ENCODE measurements around the gene CPEB4. TPM values are rescaled to one million over a fixed set of nuclear protein-coding genes. Genes with fewer than 3 reads are reported as not detected.

Gene CPEB4
- total and polyA plus RNA-seq, 8 donors = 3.5 to 115 (median 31.7) TPM

GRCh38 chr5:173880306-173880985, 7.7 kb upstream of the CPEB4 start:
- TF ChIP-seq POLR2A (IDR thresholded peaks at IDR 0.05) = no peak
- TF ChIP-seq EP300 (IDR thresholded peaks at IDR 0.05) = no peak
- no peak for TF ChIP-seq CTCF (IDR thresholded peaks at IDR 0.05)
- TF ChIP-seq POLR2AphosphoS5 (IDR thresholded peaks at IDR 0.05) = no peak
- Histone ChIP-seq H3K27ac (no peak overlapping the region), H3K36me3 (no peaks in the 10 kb centered on the region), H3K4me3 (no peak overlapping the region), H3K9me3 (no peaks in the 10 kb centered on the region), H3K4me1 (peaks cover 11 to 36% (median 26%) of the 10 kb centered on the region in 4 donors), H3K27me3 (no peaks in the 10 kb centered on the region)
- no peak for DNase-seq
- intact Hi-C loops (cut with DNase I; ENCODE audit: low total_unique reads) = no loop called here
- WGBS, 5 donors = 84 to 87% (median 85%) methylated on average over 5 of the region's 5 CpGs

GRCh38 chr5:173881811-173882575, 6.2 kb upstream of the CPEB4 start:
- Histone ChIP-seq H3K9me3 (no peaks in the 10 kb centered on the region), H3K27ac (no peak overlapping the region), H3K4me1 (peaks cover 18 to 50% (median 35%) of the 10 kb centered on the region in 4 donors), H3K27me3 (no peaks in the 10 kb centered on the region), H3K4me3 (no peak overlapping the region), H3K36me3 (no peaks in the 10 kb centered on the region)
- 85 to 93% (median 91%) methylated on average over 6 of the region's 6 CpGs for WGBS, 5 donors
- intact Hi-C loops (cut with DNase I; ENCODE audit: low total_unique reads) = no loop called here
- TF ChIP-seq CTCF (IDR thresholded peaks at IDR 0.05) = no peak
- TF ChIP-seq POLR2AphosphoS5 (IDR thresholded peaks at IDR 0.05) = no peak
- TF ChIP-seq POLR2A (IDR thresholded peaks at IDR 0.05) = no peak
- no peak for TF ChIP-seq EP300 (IDR thresholded peaks at IDR 0.05)
- DNase-seq = no peak

- no peak overlapping the region for H3K4me3 ChIP-seq
- peaks cover 21 to 57% (median 38%) of the 10 kb centered on the region in 4 donors for H3K4me1 ChIP-seq
- intact Hi-C loops (cut with DNase I; ENCODE audit: low total_unique reads) = no loop called here
- no peak overlapping the region for H3K27ac ChIP-seq
- H3K9me3 ChIP-seq = no peaks in the 10 kb centered on the region
- H3K36me3 ChIP-seq = no peaks in the 10 kb centered on the region
- DNase-seq = no peak
- no peak for TF ChIP-seq POLR2AphosphoS5 (IDR thresholded peaks at IDR 0.05)
- no peak for TF ChIP-seq EP300 (IDR thresholded peaks at IDR 0.05)
- TF ChIP-seq CTCF (IDR thresholded peaks at IDR 0.05) = no peak
- TF ChIP-seq POLR2A (IDR thresholded peaks at IDR 0.05) = no peak
- H3K27me3 ChIP-seq = no peaks in the 10 kb centered on the region
Observed at GRCh38 chr5:173882632-173883031, 5.5 kb upstream of the CPEB4 start.

- H3K27ac ChIP-seq = peak overlapping the region in 1 of 5 donors; percentile 90
- TF ChIP-seq CTCF (IDR thresholded peaks at IDR 0.05) = no peak
- TF ChIP-seq EP300 (IDR thresholded peaks at IDR 0.05) = no peak
- no peak for TF ChIP-seq POLR2AphosphoS5 (IDR thresholded peaks at IDR 0.05)
- TF ChIP-seq POLR2A (IDR thresholded peaks at IDR 0.05) = no peak
- H3K4me3 ChIP-seq = no peak overlapping the region
- no peaks in the 10 kb centered on the region for H3K36me3 ChIP-seq
- no peaks in the 10 kb centered on the region for H3K9me3 ChIP-seq
- 86 to 90% (median 89%) methylated on average over 3 of the region's 3 CpGs for WGBS, 5 donors
- intact Hi-C loops (cut with DNase I; ENCODE audit: low total_unique reads) = no loop called here
- no peak for DNase-seq
- H3K4me1 ChIP-seq = peaks cover 21 to 52% (median 34%) of the 10 kb centered on the region in 4 donors
- no peaks in the 10 kb centered on the region for H3K27me3 ChIP-seq
Observed at GRCh38 chr5:173883347-173883924, 4.7 kb upstream of the CPEB4 start.
